Activated naive CD8-positive, alpha-beta T cell treated with anti-CD3 and anti-CD28 coated beads for 36 hours (primary cell): Measurements from ENCODE around the gene NAPB. TPM values are rescaled to one million over a fixed set of nuclear protein-coding genes. Genes with fewer than 3 reads are reported as not detected.
A peak's percentile ranks its signal among the peaks of the same experiment; 100 is the strongest.
"Not testable (repeated sequence)": the region's sequence is repeated elsewhere in the genome, so short reads cannot be mapped to it uniquely, and the experiment has no call there.

Experiments used
- DNase-seq: peaks from one replicate; pipeline ENCODE4 v3.0.0; 2021
- H3K27ac Mint-ChIP-seq: one replicate; pipeline ENCODE4 v1.8.0; 2022; ENCODE audit warnings: mild to moderate bottlenecking, moderate library complexity, mixed read lengths
- H3K27me3 Mint-ChIP-seq: one replicate; pipeline ENCODE4 v1.8.0; 2022; ENCODE audit warnings: mild to moderate bottlenecking, mixed read lengths
- H3K36me3 Mint-ChIP-seq: one replicate; pipeline ENCODE4 v1.8.0; 2021; ENCODE audit warnings: mild to moderate bottlenecking, mixed read lengths
- H3K4me1 Mint-ChIP-seq: one replicate; pipeline ENCODE4 v1.8.0; 2021; ENCODE audit warnings: mixed read lengths
- H3K4me3 Mint-ChIP-seq: one replicate; pipeline ENCODE4 v1.8.0; 2022; ENCODE audit warnings: mild to moderate bottlenecking, moderate library complexity, mixed read lengths
- H3K9me3 Mint-ChIP-seq: one replicate; pipeline ENCODE4 v1.8.0; 2022; ENCODE audit warnings: mixed read lengths
- total RNA-seq, 2 experiments: library from RNA; stranded (reverse); gene quantifications; one replicate each; pipeline ENCODE4 v1.2.3, GENCODE V29; 2021

The NAPB gene
- total RNA-seq, 2 experiments from 2014 or later = 6.7 to 7.2 TPM

DNA sequence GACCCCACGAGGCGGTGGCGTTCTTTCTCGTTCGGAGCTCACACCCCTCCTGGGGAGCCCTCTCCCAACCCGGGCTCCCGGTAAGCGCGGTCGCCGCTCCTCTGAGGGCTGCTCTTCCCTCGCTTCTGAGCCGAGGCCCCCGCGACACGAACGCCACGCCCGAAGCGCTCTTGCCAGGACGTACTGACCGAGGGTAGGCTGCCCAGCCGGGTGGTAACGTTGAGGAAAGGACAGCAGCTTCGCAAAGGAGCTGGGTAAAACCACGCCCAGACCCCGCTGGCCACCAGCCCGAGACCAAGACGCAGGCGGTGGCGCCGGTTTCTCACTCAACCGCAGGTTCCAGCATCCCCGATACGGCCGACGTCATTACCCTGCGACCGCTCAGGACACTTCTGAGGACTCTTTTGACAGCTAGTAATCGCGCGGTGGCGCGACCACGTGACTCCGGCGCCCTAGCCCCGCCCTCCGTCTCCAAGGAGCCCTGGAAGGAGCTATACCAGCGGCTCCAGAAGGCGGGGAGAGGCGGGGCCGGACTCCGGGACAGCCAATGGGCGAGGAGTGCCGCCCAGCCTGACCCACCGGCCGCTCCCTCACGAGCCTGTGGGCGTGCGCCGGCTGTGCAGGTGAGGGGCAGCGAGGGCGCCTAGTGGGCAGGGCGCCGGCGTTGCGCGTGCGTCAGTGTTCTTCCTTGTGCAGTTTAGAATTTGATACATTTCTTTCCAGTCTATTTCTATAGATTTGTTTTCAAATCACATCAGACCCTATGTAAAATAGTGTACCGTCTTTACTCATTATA, 63.3 kb downstream of the NAPB start:
- Mint-ChIP-seq H3K36me3 (peaks cover 6% of the 10 kb centered on the region), H3K4me3 (peak overlapping the region; percentile 87), H3K27ac (peak overlapping the region; percentile 92), H3K4me1 (peaks cover 26% of the 10 kb centered on the region), H3K9me3 (no peaks in the 10 kb centered on the region), H3K27me3 (no peaks in the 10 kb centered on the region)
- peak; percentile 100 for DNase-seq

DNA sequence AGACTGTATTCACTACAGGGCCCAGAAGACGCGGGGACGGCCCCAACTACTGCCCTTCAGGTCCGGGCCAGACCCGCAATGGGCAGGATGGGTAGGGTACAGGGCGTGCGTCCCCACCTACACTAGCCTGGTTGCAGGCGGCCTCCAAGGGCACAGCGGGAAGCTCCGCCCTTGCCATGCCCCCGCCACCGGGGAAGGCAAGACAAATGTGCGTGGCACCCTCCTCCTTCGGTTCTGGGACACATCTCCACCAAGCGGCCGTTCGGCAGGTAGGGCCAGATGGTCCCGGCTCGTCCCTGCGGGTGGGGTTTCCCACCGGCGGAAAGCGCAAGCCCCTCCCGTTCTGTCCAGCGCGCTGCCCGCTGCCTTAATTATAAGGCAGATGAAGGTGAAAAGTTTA, 65.1 kb downstream of the NAPB start:
- peaks cover 35% of the 10 kb centered on the region for H3K4me1 Mint-ChIP-seq
- no peaks in the 10 kb centered on the region for H3K27me3 Mint-ChIP-seq
- no peak overlapping the region for H3K27ac Mint-ChIP-seq
- H3K36me3 Mint-ChIP-seq = peaks cover 13% of the 10 kb centered on the region
- DNase-seq = no peak
- H3K4me3 Mint-ChIP-seq = no peak overlapping the region
- H3K9me3 Mint-ChIP-seq = no peaks in the 10 kb centered on the region

- H3K4me3 Mint-ChIP-seq = peak overlapping the region; percentile 89
- H3K9me3 Mint-ChIP-seq = no peaks in the 10 kb centered on the region
- H3K27ac Mint-ChIP-seq = peak overlapping the region; percentile 100
- H3K4me1 Mint-ChIP-seq = peaks cover 32% of the 10 kb centered on the region
- peak; percentile 59 for DNase-seq
- H3K36me3 Mint-ChIP-seq = peaks cover 14% of the 10 kb centered on the region
- no peaks in the 10 kb centered on the region for H3K27me3 Mint-ChIP-seq
Observed at GRCh38 chr20:23350904-23351838, 70.1 kb downstream of the NAPB start.

DNA sequence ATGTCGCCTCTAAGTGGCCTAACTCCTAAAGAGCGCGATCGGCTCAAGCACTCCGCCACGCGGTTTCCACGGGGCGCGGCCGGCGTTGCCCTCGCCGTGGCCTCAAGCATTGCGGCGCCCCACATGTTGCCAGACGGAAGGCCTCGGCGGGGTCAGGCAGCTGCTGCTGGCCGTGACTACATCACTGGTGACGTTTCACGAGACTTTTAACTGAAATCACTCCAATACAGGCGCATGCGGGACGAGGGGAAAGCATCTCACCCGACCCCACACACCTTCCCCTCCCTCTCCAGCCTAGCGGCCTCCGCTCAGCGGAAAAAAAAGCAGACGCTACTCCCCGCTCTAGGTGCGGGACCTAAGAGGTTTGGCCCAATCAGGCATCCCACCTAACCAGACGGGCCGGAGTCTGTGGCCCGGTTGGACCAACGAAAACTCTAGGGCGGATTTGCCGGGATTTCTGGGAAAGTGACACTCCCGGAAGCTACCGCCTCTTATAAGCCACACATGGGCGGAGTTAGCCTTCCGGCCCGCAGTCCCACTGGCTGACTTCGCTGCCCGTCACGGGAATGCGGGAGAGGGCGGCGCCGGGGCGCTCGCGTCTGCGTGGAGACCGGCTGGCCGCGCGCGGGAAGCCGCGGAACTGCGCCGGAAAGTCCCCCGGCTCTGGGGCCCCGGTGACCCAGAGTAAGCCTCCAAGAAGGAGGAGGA, 70.9 kb downstream of the NAPB start, which contains the start of gene NXT1:
Gene NXT1 (plus strand): TSS at position 596 of the 708 bp plus-strand sequence. CDS start 3,251 bp downstream, outside the sequence.
- H3K4me1 Mint-ChIP-seq = peaks cover 27% of the 10 kb centered on the region
- H3K9me3 Mint-ChIP-seq = no peaks in the 10 kb centered on the region
- H3K27ac Mint-ChIP-seq = peak within 1 kb of the TSS; percentile 100
- DNase-seq = peak; percentile 96
- no peaks in the 10 kb centered on the region for H3K27me3 Mint-ChIP-seq
- H3K36me3 Mint-ChIP-seq = peaks cover 11% of the 10 kb centered on the region
- peak within 1 kb of the TSS; percentile 89 for H3K4me3 Mint-ChIP-seq

DNA sequence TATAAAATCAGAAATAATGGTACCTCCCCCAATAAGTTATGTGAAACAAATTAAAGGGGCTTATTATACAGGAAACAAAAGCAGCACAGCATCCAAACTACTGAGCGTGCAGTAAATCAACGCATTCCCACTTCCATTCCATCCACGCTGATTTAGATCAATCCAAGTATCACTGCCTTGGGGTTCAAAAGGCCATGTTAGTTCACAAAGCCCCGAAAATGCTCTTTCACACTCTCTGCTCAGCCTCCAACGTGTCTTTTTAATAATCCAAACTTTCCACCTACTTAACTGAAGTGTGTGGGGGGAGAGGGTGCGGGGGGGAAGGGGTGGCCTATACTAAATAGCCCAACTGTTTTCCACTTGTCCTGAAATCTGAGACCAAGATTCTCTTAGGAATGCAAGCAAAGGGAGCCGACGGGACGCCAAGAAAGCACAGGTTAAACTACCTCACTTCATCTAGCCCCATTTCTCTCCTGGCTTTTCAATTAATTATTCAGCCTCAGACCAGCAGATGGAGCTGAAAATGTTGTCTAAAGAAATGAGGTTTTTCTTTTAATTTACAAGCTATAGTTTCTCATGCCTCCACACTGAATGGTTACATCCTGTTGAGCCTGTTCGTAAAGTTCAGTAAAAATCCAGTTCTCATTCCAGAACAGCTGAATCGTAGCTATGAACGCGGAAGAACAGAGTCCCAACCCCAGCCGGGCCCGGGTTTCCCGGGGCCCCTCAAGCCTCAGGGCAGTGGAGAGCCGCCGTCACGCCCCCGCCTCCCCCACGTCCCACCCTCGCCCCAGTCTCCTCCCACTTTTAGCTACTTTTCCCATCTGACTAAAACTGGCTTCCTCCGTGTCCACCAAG, 71.7 kb downstream of the NAPB start:
- H3K27ac Mint-ChIP-seq = peak overlapping the region; percentile 100
- H3K27me3 Mint-ChIP-seq = no peaks in the 10 kb centered on the region

GRCh38 chr20:23348510-23348909, 72.8 kb downstream of the NAPB start:
- not testable (repeated sequence) for H3K27me3 Mint-ChIP-seq, H3K9me3 Mint-ChIP-seq, DNase-seq, H3K36me3 Mint-ChIP-seq
- Mint-ChIP-seq H3K4me1 (peaks cover 20% of the 10 kb centered on the region), H3K4me3 (peak overlapping the region; percentile 89), H3K27ac (peak overlapping the region; percentile 100)

More for the DNA sequence above, 71.7 kb downstream of the NAPB start:
- no peak for DNase-seq
- Mint-ChIP-seq H3K9me3 (no peaks in the 10 kb centered on the region), H3K4me1 (peaks cover 23% of the 10 kb centered on the region), H3K36me3 (peaks cover 9% of the 10 kb centered on the region), H3K4me3 (peak overlapping the region; percentile 89)

GRCh38 chr20:23347791-23348190, 73.5 kb downstream of the NAPB start:
- H3K4me1 Mint-ChIP-seq = peaks cover 19% of the 10 kb centered on the region
- H3K36me3 Mint-ChIP-seq = peaks cover 6% of the 10 kb centered on the region
- no peaks in the 10 kb centered on the region for H3K27me3 Mint-ChIP-seq
- H3K9me3 Mint-ChIP-seq = no peaks in the 10 kb centered on the region
- no peak overlapping the region for H3K27ac Mint-ChIP-seq
- no peak overlapping the region for H3K4me3 Mint-ChIP-seq
- DNase-seq = no peak

- Mint-ChIP-seq H3K4me3 (no peak overlapping the region), H3K27me3 (no peaks in the 10 kb centered on the region), H3K4me1 (peaks cover 9% of the 10 kb centered on the region), H3K36me3 (no peaks in the 10 kb centered on the region), H3K9me3 (no peaks in the 10 kb centered on the region), H3K27ac (no peak overlapping the region)
- no peak for DNase-seq
Observed at GRCh38 chr20:23346002-23346401, 75.3 kb downstream of the NAPB start.

- no peak overlapping the region for H3K4me3 Mint-ChIP-seq
- no peak for DNase-seq
- H3K9me3 Mint-ChIP-seq = no peaks in the 10 kb centered on the region
- H3K36me3 Mint-ChIP-seq = no peaks in the 10 kb centered on the region
- H3K27ac Mint-ChIP-seq = no peak overlapping the region
- H3K4me1 Mint-ChIP-seq = peaks cover 7% of the 10 kb centered on the region
- H3K27me3 Mint-ChIP-seq = no peaks in the 10 kb centered on the region
Observed at GRCh38 chr20:23344336-23344735, 77.0 kb downstream of the NAPB start.

DNA sequence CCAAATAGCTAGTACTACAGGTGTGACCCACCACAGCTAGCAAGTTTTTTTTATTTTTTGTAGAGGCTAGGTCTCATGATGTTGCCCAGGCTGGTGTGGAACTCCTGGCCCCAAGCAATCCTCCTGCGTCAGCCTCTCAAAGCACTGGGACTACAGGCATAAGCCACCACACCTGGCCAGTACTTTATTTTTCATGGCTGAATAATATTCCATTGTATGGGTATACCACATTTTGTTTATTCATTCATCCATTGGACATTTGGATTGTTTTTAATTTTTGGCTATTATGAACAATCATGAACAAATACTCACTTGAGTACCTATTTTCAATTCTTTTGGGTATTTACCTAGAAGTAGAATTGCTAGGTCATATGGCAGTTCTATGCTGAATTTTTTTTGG, 77.7 kb downstream of the NAPB start:
- Mint-ChIP-seq H3K4me3 (no peak overlapping the region), H3K9me3 (no peaks in the 10 kb centered on the region), H3K27me3 (no peaks in the 10 kb centered on the region), H3K4me1 (peaks cover 1% of the 10 kb centered on the region), H3K36me3 (no peaks in the 10 kb centered on the region), H3K27ac (no peak overlapping the region)
- DNase-seq = no peak

DNA sequence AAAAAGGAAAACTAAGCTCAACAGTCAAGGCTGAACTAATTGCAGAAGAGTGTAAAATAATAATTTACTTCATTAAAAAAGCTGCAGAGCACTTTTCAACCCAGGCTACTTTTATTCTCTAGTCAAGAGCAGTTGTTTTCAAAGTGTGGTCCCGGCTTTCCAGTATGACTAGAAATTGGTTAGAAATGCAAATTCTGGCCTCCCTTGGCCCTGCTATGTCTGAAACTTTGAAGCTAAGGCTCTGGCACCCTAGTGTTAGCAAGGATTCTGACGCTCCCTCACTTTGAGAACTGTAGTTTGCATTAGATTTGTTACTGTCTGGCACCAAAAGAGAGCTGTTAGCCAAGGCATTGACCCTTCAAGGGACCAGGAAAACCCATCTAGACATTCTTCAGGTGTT, 80.2 kb downstream of the NAPB start:
- H3K4me3 Mint-ChIP-seq = no peak overlapping the region
- no peaks in the 10 kb centered on the region for H3K36me3 Mint-ChIP-seq
- no peaks in the 10 kb centered on the region for H3K27me3 Mint-ChIP-seq
- H3K27ac Mint-ChIP-seq = no peak overlapping the region
- H3K9me3 Mint-ChIP-seq = no peaks in the 10 kb centered on the region
- no peak for DNase-seq
- peaks cover 3% of the 10 kb centered on the region for H3K4me1 Mint-ChIP-seq

GRCh38 chr20:23340524-23340923, 80.8 kb downstream of the NAPB start:
- no peak for DNase-seq
- no peaks in the 10 kb centered on the region for H3K27me3 Mint-ChIP-seq
- H3K9me3 Mint-ChIP-seq = no peaks in the 10 kb centered on the region
- H3K36me3 Mint-ChIP-seq = no peaks in the 10 kb centered on the region
- H3K27ac Mint-ChIP-seq = no peak overlapping the region
- H3K4me3 Mint-ChIP-seq = no peak overlapping the region
- H3K4me1 Mint-ChIP-seq = peaks cover 3% of the 10 kb centered on the region

DNA sequence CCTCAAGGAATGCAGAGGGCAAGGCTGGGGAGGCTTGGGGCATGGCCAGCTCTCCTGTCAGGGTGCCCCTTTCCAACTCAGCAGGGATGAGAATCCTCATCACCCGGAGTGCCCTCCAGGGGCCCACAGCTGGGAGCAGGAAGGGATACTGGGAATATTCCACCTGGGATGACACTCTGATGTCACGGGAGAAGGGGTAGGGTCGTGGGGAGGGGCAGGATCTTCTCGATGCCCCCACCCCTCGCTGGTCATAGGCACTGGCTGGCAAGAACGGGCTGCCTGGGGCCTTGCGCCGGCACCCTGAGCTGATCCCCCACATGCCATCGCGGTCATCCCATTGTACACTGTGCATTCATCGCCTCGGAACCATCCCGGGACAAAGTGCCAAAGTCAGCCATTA, 81.3 kb downstream of the NAPB start:
- Mint-ChIP-seq H3K4me1 (peaks cover 3% of the 10 kb centered on the region), H3K4me3 (no peak overlapping the region), H3K36me3 (no peaks in the 10 kb centered on the region), H3K27me3 (no peaks in the 10 kb centered on the region), H3K9me3 (no peaks in the 10 kb centered on the region), H3K27ac (no peak overlapping the region)
- DNase-seq = no peak

DNA sequence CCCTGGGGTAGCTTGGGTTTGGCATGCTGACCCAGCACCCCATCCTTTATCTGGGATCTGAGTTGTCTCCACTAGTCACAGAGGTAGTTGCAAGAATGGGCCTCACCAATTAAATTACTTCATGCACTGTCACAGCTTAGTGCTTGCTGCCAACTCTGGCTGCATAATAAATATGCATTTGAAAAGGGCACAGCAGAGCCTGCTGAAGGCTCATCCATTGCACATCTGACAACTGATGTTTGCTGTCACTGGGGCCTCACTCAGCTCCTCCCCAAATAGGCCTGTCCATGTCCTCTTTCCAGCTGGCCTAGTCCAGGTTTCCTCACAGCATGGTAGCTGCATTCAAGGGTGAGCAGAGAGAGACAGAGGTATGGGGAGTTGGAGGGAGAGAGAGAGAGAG, 84.0 kb downstream of the NAPB start:
- H3K9me3 Mint-ChIP-seq = no peaks in the 10 kb centered on the region
- DNase-seq = no peak
- peaks cover 3% of the 10 kb centered on the region for H3K4me1 Mint-ChIP-seq
- no peak overlapping the region for H3K4me3 Mint-ChIP-seq
- H3K27ac Mint-ChIP-seq = no peak overlapping the region
- H3K27me3 Mint-ChIP-seq = no peaks in the 10 kb centered on the region
- H3K36me3 Mint-ChIP-seq = no peaks in the 10 kb centered on the region
